Mesenchymal stem cell (in vitro differentiated cells and primary cell): ENCODE measurements around the gene LDB2.

Experiments
- DNase-seq: peaks from one replicate; pipeline ENCODE4 v3.0.0-alpha.2; 2013
- H2AFZ ChIP-seq: one replicate; pipeline ENCODE4 v1.6.1; 2013; ENCODE audit warnings: low read depth, mild to moderate bottlenecking, control low read depth, inconsistent platforms, low read length, moderate library complexity
- H2AK5ac ChIP-seq: 2 replicates; pipeline ENCODE4 v1.6.1; 2013; ENCODE audit warnings: low read length, moderate library complexity, mild to moderate bottlenecking, inconsistent platforms; ENCODE audit not compliant: severe bottlenecking
- H2BK120ac ChIP-seq: one replicate; pipeline ENCODE4 v1.6.1; 2013; ENCODE audit warnings: low read depth, mild to moderate bottlenecking, inconsistent platforms, low read length, moderate library complexity
- H2BK12ac ChIP-seq, 2 experiments: one replicate each; pipeline ENCODE4 v1.6.1; 2013; ENCODE audit warnings: inconsistent platforms in 2 of 2, low read length in 2 of 2, mild to moderate bottlenecking in 2 of 2, moderate library complexity in 2 of 2, control low read depth in 1 of 2
- H2BK15ac ChIP-seq: one replicate; pipeline ENCODE4 v1.6.1; 2013; ENCODE audit warnings: mild to moderate bottlenecking, low read depth, inconsistent platforms; ENCODE audit not compliant: poor library complexity, severe bottlenecking
- H2BK5ac ChIP-seq: 2 replicates; pipeline ENCODE4 v1.6.1; 2013; ENCODE audit warnings: low read depth, mild to moderate bottlenecking, low read length, control low read depth, inconsistent platforms; ENCODE audit not compliant: poor library complexity, severe bottlenecking
- H3K14ac ChIP-seq, 2 experiments: one replicate each; pipeline ENCODE4 v1.6.1; 2013; ENCODE audit warnings: inconsistent platforms in 2 of 2, low read length in 2 of 2, control low read depth in 1 of 2, mild to moderate bottlenecking in 1 of 2, moderate library complexity in 1 of 2
- H3K18ac ChIP-seq, 2 experiments: one replicate each; pipeline ENCODE4 v1.6.1; 2013; ENCODE audit warnings: inconsistent platforms in 2 of 2, low read length in 2 of 2, control low read depth in 1 of 2, low read depth in 1 of 2, mild to moderate bottlenecking in 1 of 2
- H3K23ac ChIP-seq, 2 experiments: one replicate each; pipeline ENCODE4 v1.6.1; 2013; ENCODE audit warnings: inconsistent platforms in 2 of 2, low read length in 2 of 2, mild to moderate bottlenecking in 2 of 2, moderate library complexity in 2 of 2, control low read depth in 1 of 2
- H3K27ac ChIP-seq: 2 replicates; pipeline ENCODE4 v1.5.1; 2013; ENCODE audit warnings: mild to moderate bottlenecking, moderate library complexity, low read length, control low read depth, inconsistent platforms; ENCODE audit not compliant: poor library complexity, severe bottlenecking
- H3K27me3 ChIP-seq, 2 experiments: 2 replicates each; pipeline versions ENCODE4 v1.6.1 to v1.7.0; 2013; ENCODE audit warnings: low read length in 2 of 2, mild to moderate bottlenecking in 2 of 2, moderate library complexity in 2 of 2, control low read depth in 1 of 2, inconsistent platforms in 1 of 2; ENCODE audit not compliant: control insufficient read depth in 1 of 2, insufficient read depth in 1 of 2
- H3K36me3 ChIP-seq, 2 experiments: 2 replicates each; pipeline versions ENCODE4 v1.6.1 to v1.7.0; 2013; ENCODE audit warnings: low read length in 2 of 2, control low read depth in 1 of 2, inconsistent platforms in 1 of 2, low read depth in 1 of 2, mild to moderate bottlenecking in 1 of 2; ENCODE audit not compliant: insufficient read depth in 2 of 2, control insufficient read depth in 1 of 2
- H3K4ac ChIP-seq, 2 experiments: one replicate each; pipeline ENCODE4 v1.6.1; 2013; ENCODE audit warnings: inconsistent platforms in 2 of 2, low read length in 2 of 2, mild to moderate bottlenecking in 2 of 2, moderate library complexity in 2 of 2, control low read depth in 1 of 2, low read depth in 1 of 2
- H3K4me1 ChIP-seq: 2 replicates; pipeline ENCODE4 v1.6.1; 2013; ENCODE audit warnings: low read depth, low read length, control low read depth; ENCODE audit not compliant: control insufficient read depth, insufficient read depth
- H3K4me2 ChIP-seq: 2 replicates; pipeline ENCODE4 v1.6.1; 2013; ENCODE audit warnings: low read length, mild to moderate bottlenecking, inconsistent platforms; ENCODE audit not compliant: poor library complexity, severe bottlenecking
- H3K4me3 ChIP-seq, 2 experiments: 2 replicates each; pipeline versions ENCODE4 v1.5.1 to v1.7.0; 2013; ENCODE audit warnings: low read length in 2 of 2, mild to moderate bottlenecking in 2 of 2, control low read depth in 1 of 2, low read depth in 1 of 2; ENCODE audit not compliant: insufficient read depth in 1 of 2
- H3K79me1 ChIP-seq: replicated peaks from 2 replicates; pipeline ENCODE4 v1.6.1; 2013; ENCODE audit warnings: mild to moderate bottlenecking, control low read depth, low read length, inconsistent platforms; ENCODE audit not compliant: poor library complexity, severe bottlenecking
- H3K9ac ChIP-seq: 2 replicates; pipeline ENCODE4 v1.7.0; 2013; ENCODE audit warnings: mild to moderate bottlenecking, low read length, moderate library complexity
- H3K9me3 ChIP-seq: 2 replicates; pipeline ENCODE4 v1.7.0; 2013; ENCODE audit warnings: mild to moderate bottlenecking, low read length; ENCODE audit not compliant: control insufficient read depth
- H4K8ac ChIP-seq: one replicate; pipeline ENCODE4 v1.6.1; 2013; ENCODE audit warnings: inconsistent platforms, mild to moderate bottlenecking, low read length, moderate library complexity
- H4K91ac ChIP-seq: one replicate; pipeline ENCODE4 v1.6.1; 2013; ENCODE audit warnings: mild to moderate bottlenecking, low read length, inconsistent platforms
- WGBS: methylation state at CpG from one replicate; pipeline ENCODE4 v1.1.7; 2013; ENCODE audit warnings: mixed read lengths; 5-methylcytosine and 5-hydroxymethylcytosine counted together

The LDB2 gene

DNA sequence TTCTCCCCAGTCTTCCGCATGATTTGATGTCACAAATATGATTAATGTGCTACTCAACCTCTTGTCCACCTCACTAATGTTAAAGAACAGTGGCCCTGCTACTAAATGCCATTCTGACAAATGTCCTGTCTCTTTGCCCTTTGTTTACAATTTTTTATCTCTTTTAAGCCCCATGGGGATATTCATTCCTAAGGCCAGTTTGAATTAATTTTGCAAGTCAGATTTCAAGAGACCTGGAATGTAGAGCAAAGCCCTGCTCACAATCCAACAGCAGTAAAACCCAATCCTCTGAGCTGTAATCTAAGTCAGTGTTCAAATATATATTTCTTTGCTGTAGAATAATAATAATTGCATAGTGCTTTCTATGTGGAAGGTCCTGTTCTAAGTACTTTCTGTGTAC, 81.2 kb downstream of the LDB2 start:
- Histone ChIP-seq H2AK5ac (no peak overlapping the region), H3K4me2 (no peak overlapping the region), H3K23ac (no peak overlapping the region), H3K27me3 (no peaks in the 10 kb centered on the region), H3K14ac (no peak overlapping the region), H3K27ac (no peak overlapping the region), H3K79me1 (no peaks in the 10 kb centered on the region), H3K4me3 (no peak overlapping the region), H2AFZ (no peak overlapping the region), H3K18ac (no peak overlapping the region), H3K9me3 (no peaks in the 10 kb centered on the region), H3K36me3 (peaks cover 0 to 17% of the 10 kb centered on the region in 2 experiments), H3K9ac (no peak overlapping the region), H2BK120ac (no peak overlapping the region), H2BK5ac (no peak overlapping the region), H2BK15ac (no peak overlapping the region), H4K91ac (no peak overlapping the region), H3K4ac (no peak overlapping the region), H2BK12ac (no peak overlapping the region), H3K4me1 (no peaks in the 10 kb centered on the region), H4K8ac (no peak overlapping the region)
- DNase-seq = peak; percentile 16
- 59% methylated on average over 1 of the region's 1 CpG for WGBS

DNA sequence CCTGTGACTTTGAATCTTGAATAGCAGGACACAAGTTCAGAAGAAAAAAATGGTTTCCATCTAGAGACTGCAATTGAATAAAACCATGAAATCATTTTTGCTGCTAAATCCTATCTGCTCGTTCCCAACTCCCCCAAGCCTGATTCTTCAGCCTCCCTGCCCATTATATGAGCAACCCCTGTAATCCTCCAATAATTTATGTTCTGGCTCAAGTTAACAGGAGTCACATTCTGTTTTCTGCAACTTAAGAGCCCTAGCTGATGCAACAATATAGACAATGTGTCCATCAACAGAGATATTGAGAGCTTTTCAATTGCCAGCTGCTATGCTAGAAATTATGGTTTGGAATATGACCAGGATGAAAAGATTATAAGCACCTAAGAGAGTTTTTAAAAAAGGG, 84.1 kb downstream of the LDB2 start:
- Histone ChIP-seq H3K27ac (no peak overlapping the region), H3K4me3 (no peak overlapping the region), H3K36me3 (peaks cover 0 to 21% of the 10 kb centered on the region in 2 experiments), H4K8ac (no peak overlapping the region), H2BK120ac (no peak overlapping the region), H3K9me3 (peaks cover 1% of the 10 kb centered on the region), H3K4me2 (no peak overlapping the region), H4K91ac (no peak overlapping the region), H3K4me1 (no peaks in the 10 kb centered on the region), H2BK12ac (no peak overlapping the region), H2AFZ (no peak overlapping the region), H3K18ac (no peak overlapping the region), H3K4ac (no peak overlapping the region), H2BK5ac (no peak overlapping the region), H3K9ac (no peak overlapping the region), H3K14ac (no peak overlapping the region), H3K27me3 (no peaks in the 10 kb centered on the region), H2BK15ac (no peak overlapping the region), H2AK5ac (no peak overlapping the region), H3K23ac (no peak overlapping the region), H3K79me1 (no peaks in the 10 kb centered on the region)
- 95% methylated on average over 1 of the region's 1 CpG for WGBS
- DNase-seq = no peak

DNA sequence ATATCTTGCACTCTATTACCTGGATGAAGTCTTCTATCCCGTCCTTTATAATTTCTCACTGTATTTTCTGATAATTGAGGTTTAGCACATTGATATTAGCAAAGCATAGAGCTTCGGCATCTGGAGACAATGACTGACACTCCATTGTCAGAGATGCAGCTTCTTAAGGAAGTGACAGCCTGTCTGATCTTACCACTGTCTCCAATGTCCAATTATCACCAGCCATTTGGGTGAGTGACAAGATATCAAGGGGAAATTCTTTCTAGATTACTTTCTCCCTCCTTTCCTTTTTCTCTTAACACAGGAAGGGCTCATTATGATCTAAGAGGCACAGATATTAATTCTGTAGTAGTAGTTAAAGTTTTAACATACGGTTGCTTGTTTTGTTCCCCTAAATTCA, 86.4 kb downstream of the LDB2 start:
- 81% methylated on average over 2 of the region's 3 CpGs for WGBS
- Histone ChIP-seq H3K9ac (no peak overlapping the region), H2AK5ac (no peak overlapping the region), H2BK15ac (no peak overlapping the region), H3K23ac (no peak overlapping the region), H3K4me1 (no peaks in the 10 kb centered on the region), H2BK12ac (no peak overlapping the region), H4K91ac (no peak overlapping the region), H3K36me3 (peaks cover 0 to 26% of the 10 kb centered on the region in 2 experiments), H3K27ac (no peak overlapping the region), H3K4me3 (no peak overlapping the region), H2AFZ (no peak overlapping the region), H3K27me3 (no peaks in the 10 kb centered on the region), H2BK120ac (no peak overlapping the region), H3K18ac (no peak overlapping the region), H3K79me1 (no peaks in the 10 kb centered on the region), H3K14ac (no peak overlapping the region), H3K4ac (no peak overlapping the region), H2BK5ac (no peak overlapping the region), H3K4me2 (no peak overlapping the region), H4K8ac (no peak overlapping the region), H3K9me3 (peaks cover 7% of the 10 kb centered on the region)
- DNase-seq = no peak

DNA sequence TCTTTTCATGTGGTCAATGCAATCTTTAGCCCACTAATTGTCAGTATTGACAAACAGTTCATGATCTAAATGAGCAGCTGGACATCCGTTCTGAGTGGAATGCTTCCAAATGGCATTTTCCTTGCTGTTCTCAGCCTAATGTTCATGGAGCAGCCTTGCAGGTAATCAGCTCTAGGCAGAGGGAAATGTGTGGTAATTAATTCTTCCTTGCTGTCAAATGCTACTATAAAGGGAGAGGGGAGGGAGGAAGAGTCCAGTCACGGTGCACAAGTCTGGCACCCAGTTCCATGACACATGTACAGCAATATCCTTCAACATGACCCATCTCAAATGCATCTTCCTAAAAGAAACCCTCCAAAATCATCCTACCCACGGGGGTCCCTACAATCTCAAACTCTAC, 88.5 kb downstream of the LDB2 start:
- Histone ChIP-seq H3K23ac (no peak overlapping the region), H3K18ac (no peak overlapping the region), H2BK15ac (no peak overlapping the region), H3K9ac (no peak overlapping the region), H2BK120ac (no peak overlapping the region), H3K9me3 (peaks cover 16% of the 10 kb centered on the region), H3K4ac (no peak overlapping the region), H3K4me3 (no peak overlapping the region), H2AFZ (no peak overlapping the region), H3K14ac (no peak overlapping the region), H3K4me2 (no peak overlapping the region), H3K27ac (no peak overlapping the region), H3K27me3 (no peaks in the 10 kb centered on the region), H4K8ac (no peak overlapping the region), H4K91ac (no peak overlapping the region), H2AK5ac (no peak overlapping the region), H3K79me1 (no peaks in the 10 kb centered on the region), H3K4me1 (no peaks in the 10 kb centered on the region), H3K36me3 (peaks cover 0 to 45% of the 10 kb centered on the region in 2 experiments), H2BK12ac (no peak overlapping the region), H2BK5ac (no peak overlapping the region)
- DNase-seq = no peak
- WGBS = 96% methylated on average over 1 of the region's 3 CpGs
